Esophagus muscularis mucosa (tissue), 3 donors: ENCODE results near the gene STRN.
"Not testable (repeated sequence)": the region's sequence is repeated elsewhere in the genome, so short reads cannot be mapped to it uniquely, and the experiment has no call there.

Source experiments
- CTCF ChIP-seq, 3 experiments: fragments of 200-600 bp in 2 of 3; fragments of 450-650 bp in 1 of 3; sonication (generic) in 2 of 3; IDR thresholded peaks; one replicate each; pipeline ENCODE4 v1.5.1; 2017 to 2019; ENCODE audit warnings: antibody characterized with exemption in 3 of 3, mild to moderate bottlenecking in 2 of 3, moderate library complexity in 1 of 3
- POLR2AphosphoS5 ChIP-seq, 2 donors: sonication (generic); formaldehyde crosslinking; IDR thresholded peaks; one replicate each; pipeline ENCODE4 v1.6.1; 2017; ENCODE audit warnings: antibody characterized with exemption in 2 of 2

- TF ChIP-seq CTCF, POLR2AphosphoS5 (IDR thresholded peaks at IDR 0.05): not testable (repeated sequence)
Measured at GRCh38 chr2:36926175-36927132, 39.9 kb downstream of the STRN start.
